Activated CD4-positive, alpha-beta T cell treated with anti-CD3 and anti-CD28 coated beads for 36 hours (primary cell): ENCODE measurements around the gene TBX18. TPM values are rescaled to one million over a fixed set of nuclear protein-coding genes. Genes with fewer than 3 reads are reported as not detected.
A peak's percentile ranks its signal among the peaks of the same experiment; 100 is the strongest.

Experiments
- ATAC-seq: fragments of 200-7000 bp; cut with Tn5 transposase; one replicate; pipeline ENCODE4 v1.10.0; 2021; ENCODE audit warnings: mild to moderate bottlenecking, moderate library complexity
- CTCF ChIA-PET: fragments of 350-600 bp; sonication (Branson Sonifier 250); formaldehyde crosslinking; loops from one replicate; lab custom pipeline; 2021; ENCODE audit warnings: antibody characterized with exemption; lab: Charles Lee
- POLR2A ChIA-PET: fragments of 350-600 bp; sonication (Branson Sonifier 250); formaldehyde crosslinking; loops from one replicate; lab custom pipeline; 2021; ENCODE audit warnings: antibody characterized with exemption, inconsistent platforms; lab: Charles Lee
- DNase-seq: peaks from one replicate; pipeline ENCODE4 v3.0.0-alpha.2; 2020
- H3K27ac Mint-ChIP-seq: one replicate; pipeline ENCODE4 v1.8.0; 2021; ENCODE audit warnings: mixed read lengths
- H3K27me3 Mint-ChIP-seq: one replicate; pipeline ENCODE4 v1.8.0; 2021; ENCODE audit warnings: mixed read lengths
- H3K36me3 Mint-ChIP-seq: one replicate; pipeline ENCODE4 v1.8.0; 2021; ENCODE audit warnings: low read depth, mixed read lengths
- H3K4me1 Mint-ChIP-seq: one replicate; pipeline ENCODE4 v1.8.0; 2021; ENCODE audit warnings: mixed read lengths
- H3K4me3 Mint-ChIP-seq: one replicate; pipeline ENCODE4 v1.8.0; 2021; ENCODE audit warnings: mild to moderate bottlenecking, moderate library complexity, mixed read lengths
- H3K9me3 Mint-ChIP-seq: one replicate; pipeline ENCODE4 v1.8.0; 2021; ENCODE audit warnings: low read depth, mixed read lengths
- intact Hi-C, 2 experiments: fragments of 100-400 bp; cut with DNase I in 1 of 2; cut with micrococcal nuclease in 1 of 2; formaldehyde crosslinking; loops; one replicate each; pipeline versions ENCODE4 v1.14.2 to v1.15.1; 2022 to 2024; cut with DNase I, micrococcal nuclease
- total RNA-seq, 2 experiments: library from RNA; stranded (reverse); gene quantifications; one replicate each; pipeline ENCODE4 v1.2.3, GENCODE V29; 2021

Gene TBX18
- total RNA-seq, 2 experiments from 2014 or later, result not detected

DNA sequence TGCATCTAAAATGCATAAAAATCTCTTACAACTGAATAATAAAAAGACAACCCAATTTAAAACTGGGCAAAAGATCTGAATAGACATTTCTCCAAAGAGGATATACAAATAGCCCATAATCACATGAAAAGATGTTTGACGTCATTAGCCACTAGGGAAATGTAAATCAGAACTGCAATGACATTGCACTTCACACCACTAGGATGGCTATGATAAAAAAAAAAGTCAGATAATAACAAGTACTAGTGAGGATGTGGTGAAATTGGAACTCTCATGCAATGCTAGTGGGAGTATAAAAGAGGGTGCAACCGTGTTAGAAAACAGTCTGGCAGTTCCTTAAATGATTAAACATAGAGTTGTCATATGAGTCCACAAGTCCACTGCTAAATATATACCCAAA is 24.3 kb upstream of the TBX18 start:
- ATAC-seq (no peak), DNase-seq (no peak)
- Mint-ChIP-seq H3K27ac (no peak overlapping the region), H3K4me1 (no peaks in the 10 kb centered on the region), H3K4me3 (no peak overlapping the region), H3K9me3 (peaks cover 3% of the 10 kb centered on the region), H3K36me3 (no peaks in the 10 kb centered on the region), H3K27me3 (peaks cover 11% of the 10 kb centered on the region)
- intact Hi-C loops, result no loop called here
- CTCF ChIA-PET, result no interaction called here
- POLR2A ChIA-PET, result no interaction called here

- POLR2A ChIA-PET, result no interaction called here
- intact Hi-C loops, result no loop called here
- no peak overlapping the region for H3K27ac Mint-ChIP-seq
- CTCF ChIA-PET, result no interaction called here
- H3K36me3 Mint-ChIP-seq, result no peaks in the 10 kb centered on the region
- ATAC-seq (no peak), DNase-seq (no peak)
- H3K4me1 Mint-ChIP-seq, result no peaks in the 10 kb centered on the region
- peaks cover 15% of the 10 kb centered on the region for H3K27me3 Mint-ChIP-seq
- no peak overlapping the region for H3K4me3 Mint-ChIP-seq
- peaks cover 1% of the 10 kb centered on the region for H3K9me3 Mint-ChIP-seq
These were observed 21.3 kb upstream of the TBX18 start for GRCh38 chr6:84785671-84786070.

GRCh38 chr6:84779917-84780316 is 15.5 kb upstream of the TBX18 start:
- peaks cover 37% of the 10 kb centered on the region for H3K27me3 Mint-ChIP-seq
- no peak overlapping the region for H3K4me3 Mint-ChIP-seq
- intact Hi-C loops, result loop anchor here in 1 of 2 experiments (10.0 kb wide), 2 partner anchors 355 to 545 kb away; no protein-coding TSS in a partner anchor
- H3K9me3 Mint-ChIP-seq, result no peaks in the 10 kb centered on the region
- ChIA-PET POLR2A (no interaction called here), CTCF (no interaction called here)
- ATAC-seq (no peak), DNase-seq (no peak)
- H3K27ac Mint-ChIP-seq, result no peak overlapping the region
- no peaks in the 10 kb centered on the region for H3K4me1 Mint-ChIP-seq
- no peaks in the 10 kb centered on the region for H3K36me3 Mint-ChIP-seq

DNA sequence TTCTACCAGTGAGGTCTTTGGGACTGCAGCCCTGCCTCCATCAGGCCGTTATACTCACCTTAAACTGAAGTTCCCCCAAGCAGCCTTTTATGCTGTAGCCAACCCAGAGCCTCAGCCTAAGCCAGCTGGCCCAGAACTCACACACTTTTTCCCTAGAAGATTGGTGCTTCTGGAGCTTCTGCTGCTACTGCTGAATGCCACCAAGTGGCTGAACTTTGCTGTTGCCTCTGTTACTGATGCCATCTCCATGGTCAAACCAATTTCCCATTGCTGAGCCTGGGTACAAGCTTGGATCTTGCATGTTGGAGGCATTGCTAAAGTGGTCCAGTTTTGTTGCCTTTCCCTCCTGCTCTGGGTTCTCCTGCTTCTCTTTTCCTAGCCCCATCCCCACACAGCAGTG is 15.0 kb upstream of the TBX18 start:
- peaks cover 37% of the 10 kb centered on the region for H3K27me3 Mint-ChIP-seq
- intact Hi-C loops, result loop anchor here in 1 of 2 experiments (10.0 kb wide), 2 partner anchors 355 to 545 kb away; no protein-coding TSS in a partner anchor

DNA sequence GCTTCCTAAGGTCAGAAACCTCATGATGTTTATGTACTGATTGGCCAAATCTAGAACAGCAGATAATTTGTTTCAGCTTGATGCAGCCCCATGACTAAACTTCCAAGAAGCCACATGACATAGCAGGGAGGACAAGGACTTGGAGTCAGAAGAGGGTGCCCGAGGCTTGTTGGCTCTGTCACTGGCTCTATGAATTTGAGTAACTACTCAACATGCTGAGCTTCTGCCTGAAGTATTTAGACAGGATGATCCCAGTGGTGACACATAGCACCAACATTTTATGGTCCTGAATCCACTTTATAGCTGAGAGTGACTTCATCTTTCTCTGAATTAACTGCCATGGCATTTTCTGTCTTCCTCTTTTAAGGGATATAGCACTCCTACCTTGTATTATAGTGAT is 13.5 kb upstream of the TBX18 start:
- H3K9me3 Mint-ChIP-seq, result no peaks in the 10 kb centered on the region
- ChIA-PET POLR2A (no interaction called here), CTCF (no interaction called here)
- H3K27me3 Mint-ChIP-seq, result peaks cover 39% of the 10 kb centered on the region
- H3K4me1 Mint-ChIP-seq, result peaks cover 3% of the 10 kb centered on the region
- no peak for DNase-seq
- ATAC-seq, result no peak
- H3K27ac Mint-ChIP-seq, result no peak overlapping the region
- intact Hi-C loops, result loop anchor here in 1 of 2 experiments (10.0 kb wide), 2 partner anchors 353 to 547 kb away; no protein-coding TSS in a partner anchor
- no peak overlapping the region for H3K4me3 Mint-ChIP-seq
- H3K36me3 Mint-ChIP-seq, result no peaks in the 10 kb centered on the region

More for the DNA sequence above, 15.0 kb upstream of the TBX18 start:
- Mint-ChIP-seq H3K27ac (no peak overlapping the region), H3K4me3 (no peak overlapping the region), H3K4me1 (no peaks in the 10 kb centered on the region), H3K36me3 (no peaks in the 10 kb centered on the region), H3K9me3 (no peaks in the 10 kb centered on the region)
- DNase-seq, result no peak
- ChIA-PET POLR2A (no interaction called here), CTCF (interaction anchor here (0.8 kb wide), 1 partner anchor 12 kb away, joined by 6 read pairs; no protein-coding TSS in a partner anchor)
- ATAC-seq, result no peak

- H3K27ac Mint-ChIP-seq, result no peak overlapping the region
- H3K27me3 Mint-ChIP-seq, result peaks cover 47% of the 10 kb centered on the region
- peaks cover 3% of the 10 kb centered on the region for H3K4me1 Mint-ChIP-seq
- peaks cover 3% of the 10 kb centered on the region for H3K36me3 Mint-ChIP-seq
- H3K9me3 Mint-ChIP-seq, result no peaks in the 10 kb centered on the region
- POLR2A ChIA-PET, result no interaction called here
- ATAC-seq, result no peak
- CTCF ChIA-PET, result no interaction called here
- intact Hi-C loops, result loop anchor here in 1 of 2 experiments (10.0 kb wide), 2 partner anchors 352 to 548 kb away; no protein-coding TSS in a partner anchor
- H3K4me3 Mint-ChIP-seq, result no peak overlapping the region
- no peak for DNase-seq
These were observed 12.0 kb upstream of the TBX18 start for GRCh38 chr6:84776392-84776791.

- CTCF ChIA-PET, result no interaction called here
These were observed 11.4 kb upstream of the TBX18 start for GRCh38 chr6:84775751-84776150.

DNA sequence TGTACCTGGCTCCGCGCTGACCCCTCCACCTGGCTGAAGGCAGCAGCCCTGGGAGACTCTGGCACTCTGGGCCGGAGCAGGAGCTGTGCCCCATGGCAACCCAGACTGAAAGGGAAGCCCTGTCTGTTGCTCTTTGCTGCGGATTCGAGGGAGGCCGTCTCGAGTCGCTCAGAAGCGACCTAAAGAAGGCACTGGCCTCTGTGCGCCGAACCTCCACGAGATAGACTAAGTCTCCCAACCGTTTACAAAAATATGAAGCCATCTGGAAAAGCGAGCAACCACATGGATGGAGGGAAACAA is 10.5 kb upstream of the TBX18 start:
- H3K27ac Mint-ChIP-seq, result no peak overlapping the region
- H3K4me1 Mint-ChIP-seq, result peaks cover 3% of the 10 kb centered on the region
- peaks cover 52% of the 10 kb centered on the region for H3K27me3 Mint-ChIP-seq
- DNase-seq (no peak), ATAC-seq (no peak)
- no peaks in the 10 kb centered on the region for H3K9me3 Mint-ChIP-seq
- CTCF ChIA-PET, result no interaction called here
- intact Hi-C loops, result loop anchor here in 1 of 2 experiments (2.0 to 10.0 kb wide), 3 partner anchors 350 to 890 kb away; no protein-coding TSS in a partner anchor
- no peak overlapping the region for H3K4me3 Mint-ChIP-seq
- H3K36me3 Mint-ChIP-seq, result peaks cover 3% of the 10 kb centered on the region
- POLR2A ChIA-PET, result no interaction called here

More at GRCh38 chr6:84775751-84776150, 11.4 kb upstream of the TBX18 start:
- no peak for DNase-seq
- POLR2A ChIA-PET, result no interaction called here
- ATAC-seq, result no peak
- Mint-ChIP-seq H3K27me3 (peaks cover 52% of the 10 kb centered on the region), H3K27ac (no peak overlapping the region), H3K9me3 (no peaks in the 10 kb centered on the region), H3K4me3 (no peak overlapping the region), H3K36me3 (peaks cover 3% of the 10 kb centered on the region), H3K4me1 (peaks cover 3% of the 10 kb centered on the region)
- intact Hi-C loops, result loop anchor here in 1 of 2 experiments (2.0 to 10.0 kb wide), 3 partner anchors 351 to 891 kb away; no protein-coding TSS in a partner anchor

GRCh38 chr6:84774157-84774984 is 10.0 kb upstream of the TBX18 start:
- intact Hi-C loops, result loop anchor here in 1 of 2 experiments (2.0 to 10.0 kb wide), 3 partner anchors 350 to 890 kb away; no protein-coding TSS in a partner anchor
- H3K9me3 Mint-ChIP-seq, result peaks cover 1% of the 10 kb centered on the region
- H3K36me3 Mint-ChIP-seq, result peaks cover 3% of the 10 kb centered on the region
- ATAC-seq, result peak; percentile 85
- no peak overlapping the region for H3K27ac Mint-ChIP-seq
- ChIA-PET POLR2A (no interaction called here), CTCF (no interaction called here)
- DNase-seq, result peak; percentile 56
- peaks cover 3% of the 10 kb centered on the region for H3K4me1 Mint-ChIP-seq
- no peak overlapping the region for H3K4me3 Mint-ChIP-seq
- peaks cover 56% of the 10 kb centered on the region for H3K27me3 Mint-ChIP-seq

GRCh38 chr6:84773431-84774156 is 9.2 kb upstream of the TBX18 start:
- H3K27me3 Mint-ChIP-seq, result peaks cover 62% of the 10 kb centered on the region
- H3K9me3 Mint-ChIP-seq, result peaks cover 2% of the 10 kb centered on the region
- peaks cover 5% of the 10 kb centered on the region for H3K36me3 Mint-ChIP-seq
- CTCF ChIA-PET, result interaction anchor here (1.1 kb wide), 1 partner anchor 11 kb away, joined by 4 read pairs; no protein-coding TSS in a partner anchor
- ATAC-seq, result no peak
- H3K27ac Mint-ChIP-seq, result no peak overlapping the region
- POLR2A ChIA-PET, result no interaction called here
- no peak overlapping the region for H3K4me3 Mint-ChIP-seq
- peaks cover 4% of the 10 kb centered on the region for H3K4me1 Mint-ChIP-seq
- peak; percentile 25 for DNase-seq
- intact Hi-C loops, result loop anchor here in 1 of 2 experiments (1.0 to 10.0 kb wide), 4 partner anchors 9 to 889 kb away; partner anchors contain the start of gene TBX18

- POLR2A ChIA-PET, result no interaction called here
- CTCF ChIA-PET, result interaction anchor here (1.1 kb wide), 1 partner anchor 10 kb away, joined by 4 read pairs; no protein-coding TSS in a partner anchor
- no peak overlapping the region for H3K4me3 Mint-ChIP-seq
- H3K4me1 Mint-ChIP-seq, result peaks cover 4% of the 10 kb centered on the region
- peaks cover 64% of the 10 kb centered on the region for H3K27me3 Mint-ChIP-seq
- DNase-seq (no peak), ATAC-seq (no peak)
- H3K27ac Mint-ChIP-seq, result no peak overlapping the region
- peaks cover 2% of the 10 kb centered on the region for H3K9me3 Mint-ChIP-seq
- peaks cover 5% of the 10 kb centered on the region for H3K36me3 Mint-ChIP-seq
- intact Hi-C loops, result loop anchor here in 1 of 2 experiments (1.0 to 10.0 kb wide), 3 partner anchors 9 to 552 kb away; partner anchors contain the start of gene TBX18
These were observed 8.7 kb upstream of the TBX18 start for GRCh38 chr6:84773133-84773430.
